Panc1 (cell line): Measurements from ENCODE around the gene TIMM13. TPM values are rescaled to one million over a fixed set of nuclear protein-coding genes. Genes with fewer than 3 reads are reported as not detected.

Experiments
- ATAC-seq: fragments of 200-7000 bp; cut with Tn5 transposase; 2 replicates; pipeline ENCODE4 v1.9.1; 2020; ENCODE audit warnings: mild to moderate bottlenecking, moderate library complexity
- BruUV-seq: library from RNA; stranded (reverse); fragments of 400-500 nt; replicated peaks from 2 replicates; lab custom pipeline; 2021; lab: Mats Ljungman, UMichigan
- CTCF ChIA-PET: fragments of 300-600 bp; sonication (Branson Sonifier 250); formaldehyde crosslinking; loops from one replicate; lab custom pipeline; 2022; ENCODE audit warnings: antibody characterized with exemption; lab: Charles Lee
- POLR2A ChIA-PET: fragments of 300-600 bp; sonication (Branson Sonifier 250); formaldehyde crosslinking; loops from one replicate; lab custom pipeline; 2022; ENCODE audit warnings: antibody characterized with exemption; lab: Charles Lee
- DNase-seq: peaks from one replicate; pipeline ENCODE4 v3.0.0-alpha.2; 2010; ENCODE audit warnings: low read depth, low spot score
- H3K27ac ChIP-seq: 2 replicates; pipeline ENCODE4 v1.5.1; 2011; ENCODE audit warnings: mild to moderate bottlenecking, low read length, inconsistent platforms
- H3K27me3 ChIP-seq: fragments of 200-500 bp; sonication (Bioruptor generic); 2 replicates; pipeline ENCODE4 v1.6.0; 2014; ENCODE audit warnings: low read length, inconsistent platforms; ENCODE audit not compliant: control insufficient read depth, insufficient read depth
- H3K36me3 ChIP-seq: fragments of 200-500 bp; sonication (Bioruptor generic); 2 replicates; pipeline ENCODE4 v1.5.1; 2014; ENCODE audit warnings: inconsistent platforms, mild to moderate bottlenecking, low read length, moderate library complexity; ENCODE audit not compliant: control insufficient read depth, insufficient read depth
- H3K4me1 ChIP-seq: 2 replicates; pipeline ENCODE4 v1.5.1; 2011; ENCODE audit warnings: inconsistent platforms, mild to moderate bottlenecking, low read length, moderate library complexity; ENCODE audit not compliant: control insufficient read depth, insufficient read depth
- H3K4me3 ChIP-seq, 2 experiments: 2 replicates each; pipeline ENCODE4 v1.5.1; 2011 to 2012; ENCODE audit warnings: low read depth in 2 of 2, low read length in 2 of 2, mild to moderate bottlenecking in 2 of 2, inconsistent platforms in 1 of 2, moderate library complexity in 1 of 2
- H3K9me3 ChIP-seq: fragments of 200-500 bp; sonication (Bioruptor generic); 2 replicates; pipeline ENCODE4 v1.5.1; 2014; ENCODE audit warnings: low read depth, mild to moderate bottlenecking, inconsistent platforms, low read length, moderate library complexity; ENCODE audit not compliant: control insufficient read depth, insufficient read depth
- CTCF ChIP-seq: fragments of 450-650 bp; IDR thresholded peaks from 2 replicates; pipeline ENCODE4 v1.5.1; 2017; ENCODE audit warnings: mild to moderate bottlenecking
- POLR2AphosphoS5 ChIP-seq: IDR thresholded peaks from 2 replicates; pipeline ENCODE4 v1.6.1; 2012; ENCODE audit warnings: mild to moderate bottlenecking, low read depth, low read length, moderate library complexity
- REST ChIP-seq, 2 experiments: IDR thresholded peaks; 2 replicates each; pipeline ENCODE4 v1.6.1; 2011 to 2012; ENCODE audit warnings: low read depth in 2 of 2, control low read depth in 1 of 2, low read length in 1 of 2, mild to moderate bottlenecking in 1 of 2, moderate library complexity in 1 of 2; ENCODE audit not compliant: insufficient read depth in 1 of 2
- SIN3A ChIP-seq: IDR thresholded peaks from 2 replicates; pipeline ENCODE4 v1.6.1; 2012; ENCODE audit warnings: low read depth, mild to moderate bottlenecking, low read length, moderate library complexity, borderline replicate concordance; ENCODE audit not compliant: insufficient read depth
- TCF7L2 ChIP-seq: IDR thresholded peaks from 2 replicates; pipeline ENCODE4 v1.6.1; 2011; ENCODE audit warnings: mild to moderate bottlenecking, low read depth, low read length, inconsistent platforms
- in situ Hi-C: cut with HindIII; loops from 2 replicates; pipeline ENCODE4 v1.10.0; 2016; ENCODE audit warnings: low sequenced_read_pairs, low pct_unique_long_range_greater_than_20kb
- intact Hi-C: fragments of 100-400 bp; cut with micrococcal nuclease; formaldehyde crosslinking; loops from one replicate; pipeline ENCODE4 v1.10.0; 2022; ENCODE audit not compliant: unreplicated experiment
- total RNA-seq: library from RNA; stranded (reverse); gene quantifications from one replicate; pipeline ENCODE4 v1.2.1, GENCODE V29; 2021; ENCODE audit not compliant: unreplicated experiment

The TIMM13 gene
- total RNA-seq, 1 experiment from 2014 or later = 128 TPM

DNA sequence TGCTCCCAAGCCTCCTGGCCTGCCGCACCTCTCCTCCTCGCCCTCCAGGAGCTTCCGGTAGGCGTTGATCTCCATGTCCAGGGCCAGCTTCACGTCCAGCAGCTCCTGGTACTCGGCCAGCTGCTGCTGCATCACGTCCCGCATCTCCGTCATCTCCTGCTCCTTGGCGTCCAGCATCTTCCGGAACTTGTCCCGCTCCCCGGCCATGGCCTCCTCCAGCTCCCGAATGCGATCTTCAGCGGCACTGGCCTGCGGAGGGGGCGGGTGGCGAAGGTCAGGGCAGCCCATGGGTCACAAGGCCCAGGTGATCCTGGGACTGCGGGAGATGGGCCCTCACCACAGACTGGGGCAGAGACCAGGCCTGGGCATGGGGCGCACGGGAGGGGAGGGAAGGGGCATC lies 6.9 kb upstream of the TIMM13 start:
- TSS peak; percentile 77 for BruUV-seq

GRCh38 chr19:2433854-2434253 lies 6.5 kb upstream of the TIMM13 start:
- POLR2A ChIA-PET = no interaction called here
- intact Hi-C loops = no loop called here
- H3K9me3 ChIP-seq = no peaks in the 10 kb centered on the region
- ATAC-seq (no peak), DNase-seq (no peak)
- no peaks in the 10 kb centered on the region for H3K36me3 ChIP-seq
- H3K4me1 ChIP-seq = no peaks in the 10 kb centered on the region
- BruUV-seq = no TSS peak
- CTCF ChIA-PET = no interaction called here
- H3K27ac ChIP-seq = no peak overlapping the region
- no peaks in the 10 kb centered on the region for H3K27me3 ChIP-seq
- in situ Hi-C loops = no loop called here
- H3K4me3 ChIP-seq = no peak overlapping the region
- TF ChIP-seq REST (IDR thresholded peaks at IDR 0.05; ENCODE audit: insufficient read depth in 1 of 2, low read depth in 2 of 2, low read length in 1 of 2) (no peak), POLR2AphosphoS5 (no peak), TCF7L2 (no peak), CTCF (no peak), SIN3A (no peak)

More for the DNA sequence above, 6.9 kb upstream of the TIMM13 start:
- Histone ChIP-seq H3K27ac (no peak overlapping the region), H3K4me3 (no peak overlapping the region), H3K4me1 (no peaks in the 10 kb centered on the region), H3K36me3 (no peaks in the 10 kb centered on the region; the same call in 1 of the 2 replicates), H3K27me3 (no peaks in the 10 kb centered on the region), H3K9me3 (no peaks in the 10 kb centered on the region)
- ATAC-seq (no peak), DNase-seq (no peak)
- in situ Hi-C loops = no loop called here
- CTCF ChIA-PET = no interaction called here
- POLR2A ChIA-PET = interaction anchor here (0.6 kb wide), 1 partner anchor 17 kb away, joined by 4 read pairs; no protein-coding TSS in a partner anchor
- intact Hi-C loops = no loop called here
- TF ChIP-seq TCF7L2 = no peak

- TF ChIP-seq REST (IDR thresholded peaks at IDR 0.05; ENCODE audit: insufficient read depth in 1 of 2, low read depth in 2 of 2, low read length in 1 of 2) (no peak), CTCF (no peak), SIN3A (no peak), POLR2AphosphoS5 (no peak), TCF7L2 (no peak)
- DNase-seq (no peak), ATAC-seq (no peak)
- no peak overlapping the region for H3K4me3 ChIP-seq
- POLR2A ChIA-PET = no interaction called here
- H3K4me1 ChIP-seq = peaks cover 5% of the 10 kb centered on the region; the same call in 1 of the 2 replicates
- no peak overlapping the region for H3K27ac ChIP-seq
- no peaks in the 10 kb centered on the region for H3K27me3 ChIP-seq
- H3K36me3 ChIP-seq = no peaks in the 10 kb centered on the region; the same call in 1 of the 2 replicates
- no TSS peak for BruUV-seq
- intact Hi-C loops = no loop called here
- in situ Hi-C loops = no loop called here
- H3K9me3 ChIP-seq = no peaks in the 10 kb centered on the region
- CTCF ChIA-PET = no interaction called here
Observed at GRCh38 chr19:2432131-2432848, 4.9 kb upstream of the TIMM13 start.
